ENCODE results near the gene TMIGD3.

DNA sequence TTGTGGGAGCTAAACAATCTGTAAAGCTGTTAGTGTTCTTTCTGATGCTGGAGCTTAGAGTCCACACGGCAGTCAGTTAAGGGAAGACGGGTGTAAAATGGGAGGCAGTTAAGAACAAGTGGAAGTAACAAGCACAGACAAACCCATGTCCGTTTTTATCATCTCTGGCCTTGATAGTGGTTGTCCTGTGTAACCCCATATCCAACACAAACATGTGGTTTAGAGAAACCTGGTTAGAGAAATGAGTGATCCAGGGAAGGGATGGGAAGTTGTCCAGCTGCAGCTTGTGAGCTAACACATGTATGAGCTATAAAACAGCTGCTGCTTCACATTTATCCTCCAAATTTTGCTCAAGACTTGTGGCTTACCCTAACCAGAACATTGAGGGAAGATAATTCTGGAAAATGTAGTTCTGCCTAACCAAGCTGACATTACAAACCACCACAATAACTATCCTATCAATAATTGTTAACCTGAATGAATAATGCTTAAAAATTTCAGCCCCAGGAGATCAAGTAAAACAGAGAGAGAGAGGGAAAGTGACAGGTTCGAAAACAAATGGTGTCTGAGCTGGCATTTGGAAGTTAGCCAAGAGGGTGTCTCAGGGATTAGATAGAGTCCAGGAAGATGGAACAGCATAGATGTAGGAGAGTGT lies 40.3 kb downstream of the TMIGD3 start:
- TF ChIP-seq POLR2A (IDR thresholded peaks at IDR 0.05) = no peak
- TF ChIP-seq, protein P1, sequence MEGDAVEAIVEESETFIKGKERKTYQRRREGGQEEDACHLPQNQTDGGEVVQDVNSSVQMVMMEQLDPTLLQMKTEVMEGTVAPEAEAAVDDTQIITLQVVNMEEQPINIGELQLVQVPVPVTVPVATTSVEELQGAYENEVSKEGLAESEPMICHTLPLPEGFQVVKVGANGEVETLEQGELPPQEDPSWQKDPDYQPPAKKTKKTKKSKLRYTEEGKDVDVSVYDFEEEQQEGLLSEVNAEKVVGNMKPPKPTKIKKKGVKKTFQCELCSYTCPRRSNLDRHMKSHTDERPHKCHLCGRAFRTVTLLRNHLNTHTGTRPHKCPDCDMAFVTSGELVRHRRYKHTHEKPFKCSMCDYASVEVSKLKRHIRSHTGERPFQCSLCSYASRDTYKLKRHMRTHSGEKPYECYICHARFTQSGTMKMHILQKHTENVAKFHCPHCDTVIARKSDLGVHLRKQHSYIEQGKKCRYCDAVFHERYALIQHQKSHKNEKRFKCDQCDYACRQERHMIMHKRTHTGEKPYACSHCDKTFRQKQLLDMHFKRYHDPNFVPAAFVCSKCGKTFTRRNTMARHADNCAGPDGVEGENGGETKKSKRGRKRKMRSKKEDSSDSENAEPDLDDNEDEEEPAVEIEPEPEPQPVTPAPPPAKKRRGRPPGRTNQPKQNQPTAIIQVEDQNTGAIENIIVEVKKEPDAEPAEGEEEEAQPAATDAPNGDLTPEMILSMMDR (IDR thresholded peaks at IDR 0.05) = no peak
